K562 treated with DMSO at 1 percent for 24 hours (cell line): ENCODE measurements around the gene HM13. TPM values are rescaled to one million over a fixed set of nuclear protein-coding genes. Genes with fewer than 3 reads are reported as not detected.

Experiments used
- total RNA-seq: library from RNA; unstranded; fragments of 300-600 nt; gene quantifications from 2 replicates; pipeline ENCODE4 v1.2.3, GENCODE V29; 2022; ENCODE audit warnings: low read depth; ENCODE audit not compliant: insufficient read depth

The HM13 gene
- total RNA-seq = 138 and 143 TPM in 2 replicates

GRCh38 chr20:31514154-31515071 lies at the start of gene HM13:
Gene HM13, plus strand, starts transcription at chr20:31514442. Its CDS starts 110 bp downstream, at chr20:31514552.

DNA sequence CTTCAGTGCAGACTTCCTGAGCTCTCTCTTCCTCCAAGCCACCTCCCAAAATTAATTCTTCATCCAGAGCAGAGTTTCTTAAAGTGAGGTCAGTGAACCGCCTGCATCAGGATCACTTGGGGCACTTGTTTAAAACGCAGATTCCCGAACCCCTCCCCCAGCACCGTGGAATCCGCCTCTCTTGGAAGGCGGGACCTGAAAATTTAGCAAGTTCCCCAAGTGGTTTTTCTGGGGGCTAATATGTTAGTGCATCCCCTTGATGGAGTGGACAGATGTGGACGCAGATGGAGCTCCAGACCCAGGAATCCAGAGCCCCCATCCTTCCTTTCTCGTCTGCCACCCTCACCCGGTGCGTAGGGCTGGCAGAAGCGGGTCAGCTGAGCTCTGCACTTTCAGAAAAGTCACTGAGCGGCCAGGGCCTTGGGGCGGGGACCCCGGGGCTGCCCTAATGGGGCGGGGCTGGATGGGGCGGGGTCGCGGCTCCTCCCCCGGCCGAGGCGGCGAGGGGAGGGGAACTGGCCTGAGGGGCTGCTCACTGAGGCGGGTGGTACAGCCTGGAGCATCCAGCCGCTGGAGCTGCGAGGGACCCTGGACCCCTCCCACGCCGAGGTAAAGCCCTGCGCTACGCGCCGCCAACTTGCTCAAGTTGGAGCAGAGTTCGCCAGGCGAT lies 39.3 kb upstream of the HM13 start, which contains the start of the genes DEFB124 and REM1:
TSS of gene DEFB124 (minus strand) at position 370 of the 670 bp plus-strand sequence. CDS start 2,114 bp downstream, outside the sequence.
TSS of gene REM1 (plus strand) at position 531 of the 670 bp plus-strand sequence. CDS start 1,158 bp downstream, outside the sequence.

GRCh38 chr20:31605031-31605901 lies 91.0 kb downstream of the HM13 start, which contains the start of gene ID1:
Gene ID1, plus strand, starts transcription at chr20:31605289. Its CDS starts 99 bp downstream, at chr20:31605388.

Other genes with a start within 250 kb of the HM13 start
- gene DEFB116, start 205.9 kb upstream of the HM13 start, total RNA-seq = not detected in 2 replicates
- gene DEFB118, start 145.8 kb upstream of the HM13 start, total RNA-seq = not detected in 2 replicates
- gene DEFB119, start 123.9 kb upstream of the HM13 start, total RNA-seq = not detected in 2 replicates
- not detected in 2 replicates for gene DEFB121, start 108.2 kb upstream of the HM13 start, total RNA-seq
- gene DEFB123, start 73.8 kb upstream of the HM13 start, total RNA-seq = not detected in 2 replicates
- gene DEFB124, start 39.3 kb upstream of the HM13 start, total RNA-seq = not detected in 2 replicates
- not detected in 2 replicates for gene REM1, start 39.2 kb upstream of the HM13 start, total RNA-seq
- gene ID1, start 90.8 kb downstream of the HM13 start, total RNA-seq = 742 and 763 TPM in 2 replicates
- not detected in 2 replicates for gene COX4I2, start 123.5 kb downstream of the HM13 start, total RNA-seq
- gene BCL2L1, start 208.4 kb downstream of the HM13 start, total RNA-seq = 164 and 166 TPM in 2 replicates
- gene TPX2, start 224.8 kb downstream of the HM13 start, total RNA-seq = 99.7 and 114 TPM in 2 replicates